H1 (cell line): ENCODE results near the gene KRT14. TPM values are rescaled to one million over a fixed set of nuclear protein-coding genes. Genes with fewer than 3 reads are reported as not detected.
A peak's percentile ranks its signal among the peaks of the same experiment; 100 is the strongest.

Source experiments
- BACH1 ChIP-seq: IDR thresholded peaks from 2 replicates; pipeline ENCODE4 v1.6.1; 2012; ENCODE audit warnings: low read length, improper control_type of control experiment
- BCL11A ChIP-seq, 2 experiments: IDR thresholded peaks; one replicate each; pipeline ENCODE4 v1.6.1; 2011; ENCODE audit warnings: low read depth in 2 of 2, low read length in 2 of 2, mild to moderate bottlenecking in 2 of 2
- CBX5 ChIP-seq: fragments of 300-800, 300-1000 bp; sonication (generic); IDR thresholded peaks from 2 replicates; pipeline ENCODE4 v1.7.1; 2016; ENCODE audit warnings: antibody characterized with exemption, low read length, low read depth
- FOSL1 ChIP-seq: IDR thresholded peaks from 2 replicates; pipeline ENCODE4 v1.6.1; 2011; ENCODE audit warnings: mild to moderate bottlenecking, low read depth, low read length, moderate library complexity; ENCODE audit not compliant: insufficient read depth
- JUND ChIP-seq: IDR thresholded peaks from 2 replicates; pipeline ENCODE4 v1.6.1; 2011; ENCODE audit warnings: mild to moderate bottlenecking, improper control_type of control experiment, low read length
- MAFK ChIP-seq: IDR thresholded peaks from 2 replicates; pipeline ENCODE4 v1.6.1; 2012; ENCODE audit warnings: low read depth, mild to moderate bottlenecking, improper control_type of control experiment, low read length
- RAD21 ChIP-seq, 2 experiments: IDR thresholded peaks in 1 of 2; conservative IDR thresholded peaks in 1 of 2; 2 replicates each; pipeline ENCODE4 v1.6.1; 2011; ENCODE audit warnings: low read depth in 2 of 2, low read length in 2 of 2, improper control_type of control experiment in 1 of 2, inconsistent platforms in 1 of 2, mild to moderate bottlenecking in 1 of 2, moderate library complexity in 1 of 2
- RXRA ChIP-seq: IDR thresholded peaks from 2 replicates; pipeline ENCODE4 v1.6.1; 2011; ENCODE audit warnings: low read depth, mild to moderate bottlenecking, low read length, moderate library complexity; ENCODE audit not compliant: insufficient read depth
- SAP30 ChIP-seq: fragments of 300-600 bp; sonication (generic); IDR thresholded peaks from 2 replicates; pipeline ENCODE4 v1.7.1; 2012; ENCODE audit warnings: low read length, moderate library complexity, mild to moderate bottlenecking, inconsistent platforms; ENCODE audit not compliant: insufficient read depth, insufficient replicate concordance
- SIRT6 ChIP-seq: IDR thresholded peaks from one replicate; pipeline ENCODE4 v1.7.1; 2012; ENCODE audit warnings: low read length, inconsistent platforms
- SP2 ChIP-seq: IDR thresholded peaks from 2 replicates; pipeline ENCODE4 v1.6.1; 2012; ENCODE audit warnings: mild to moderate bottlenecking, low read length, inconsistent platforms
- SP4 ChIP-seq: IDR thresholded peaks from 2 replicates; pipeline ENCODE4 v1.6.1; 2012; ENCODE audit warnings: low read length, inconsistent platforms
- SUZ12 ChIP-seq: fragments of 200-600 bp; sonication (generic); IDR thresholded peaks from 2 replicates; pipeline ENCODE4 v1.6.1; 2012; ENCODE audit warnings: mild to moderate bottlenecking, inconsistent platforms, low read length, moderate library complexity, mixed read lengths
- TBP ChIP-seq: IDR thresholded peaks from 2 replicates; pipeline ENCODE4 v1.6.1; 2011; ENCODE audit warnings: low read depth, low read length, improper control_type of control experiment
- ZNF274 ChIP-seq: IDR thresholded peaks from 2 replicates; pipeline ENCODE4 v1.7.0; 2012; ENCODE audit warnings: low read length, borderline replicate concordance; ENCODE audit errors: extremely low read depth
- polyA plus RNA-seq, 7 experiments: library from polyadenylated mRNA; depleted of rRNA in 3 of 7; stranded (reverse) in 5 of 7; unstranded in 2 of 7; fragments of >200 nt in 5 of 7; fragments of 200-250 nt in 2 of 7; gene quantifications; 1 replicate in 5 of 7; 2 replicates in 1 of 7; 4 replicates in 1 of 7; pipeline versions ENCODE4 v1.2.1 to v1.2.3, GENCODE V29; 2011 to 2013; ENCODE audit warnings: missing spikeins in 2 of 7, mixed read lengths in 2 of 7
- total RNA-seq: library from RNA; stranded (reverse); fragmentation: NEBNext Ultra II Directional; extraction: Animal tissue kit (Norgen Biotek cat#: 25700); gene quantifications from 2 replicates; pipeline ENCODE4 v1.2.1, GENCODE V29; 2021
- TF ChIP-seq, protein P1 (sequence below): IDR thresholded peaks from 2 replicates; pipeline ENCODE4 v1.6.1; 2011; ENCODE audit warnings: low read length, improper control_type of control experiment
- TF ChIP-seq, protein P2 (sequence below), 3 experiments: IDR thresholded peaks; 1 replicate in 2 of 3; 2 replicates in 1 of 3; pipeline versions ENCODE4 v1.5.1 to v1.6.1; 2011; ENCODE audit warnings: low read length in 3 of 3, mild to moderate bottlenecking in 3 of 3, inconsistent platforms in 2 of 3, low read depth in 1 of 3, moderate library complexity in 1 of 3; ENCODE audit not compliant: insufficient read depth in 1 of 3; ENCODE audit errors: control extremely low read depth in 1 of 3
- TF ChIP-seq, protein P3 (sequence below): IDR thresholded peaks from 2 replicates; pipeline ENCODE4 v1.6.1; 2012; ENCODE audit warnings: inconsistent platforms

Gene KRT14
- total and polyA plus RNA-seq, 2 of the 8 experiments (the other 6 are each of a cell fraction or from before 2014, with no cell fraction given) = 0.35 TPM; not detected in 1

DNA sequence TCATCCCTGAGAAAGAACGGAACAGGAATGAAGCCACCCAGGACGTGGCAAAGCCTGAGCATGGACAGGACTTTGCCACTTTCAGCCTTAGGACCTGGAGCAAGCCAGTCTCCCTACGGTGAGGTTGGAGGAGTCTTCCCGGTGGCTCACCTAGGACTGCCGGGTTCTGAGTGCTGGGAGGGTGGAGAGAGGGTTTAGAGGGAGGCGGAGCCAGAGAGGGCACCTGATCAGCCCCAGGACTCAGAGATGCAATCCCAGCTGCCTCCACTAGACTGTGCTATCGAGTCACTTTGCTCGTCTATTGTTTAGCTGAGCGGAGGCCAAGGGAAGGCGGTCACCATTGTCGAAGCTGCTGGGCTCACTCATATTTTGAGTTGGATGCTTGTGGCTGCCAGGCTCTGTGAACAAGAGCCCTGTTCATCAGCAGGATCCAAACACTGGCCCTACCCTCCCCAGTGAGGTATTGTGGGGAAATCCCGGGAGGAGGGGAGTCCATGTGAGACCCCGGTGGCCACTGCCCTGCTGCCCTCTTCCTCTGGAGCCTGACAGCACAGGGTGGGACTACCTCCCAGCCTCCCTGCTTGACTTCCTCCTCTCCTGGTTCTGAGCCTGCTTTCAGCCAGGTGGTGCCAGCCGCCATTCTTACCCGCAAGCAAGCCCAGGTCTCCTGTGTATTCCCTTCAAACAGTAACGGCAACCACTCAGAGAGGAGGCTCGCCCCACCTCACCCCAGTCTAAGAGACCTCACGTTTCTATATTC is 7.0 kb downstream of the KRT14 start (continued):
- TF ChIP-seq BACH1 = no peak
- peak; percentile 72; the same call in 1 of the 2 replicates for TF ChIP-seq TBP
- TF ChIP-seq SP2 = no peak
- no peak for TF ChIP-seq SUZ12
- no peak for TF ChIP-seq SIRT6
- no peak for TF ChIP-seq BCL11A (IDR thresholded peaks at IDR 0.05; ENCODE audit: low read depth in 2 of 2, low read length in 2 of 2)
- TF ChIP-seq ZNF274 = no peak
- TF ChIP-seq, protein P1, sequence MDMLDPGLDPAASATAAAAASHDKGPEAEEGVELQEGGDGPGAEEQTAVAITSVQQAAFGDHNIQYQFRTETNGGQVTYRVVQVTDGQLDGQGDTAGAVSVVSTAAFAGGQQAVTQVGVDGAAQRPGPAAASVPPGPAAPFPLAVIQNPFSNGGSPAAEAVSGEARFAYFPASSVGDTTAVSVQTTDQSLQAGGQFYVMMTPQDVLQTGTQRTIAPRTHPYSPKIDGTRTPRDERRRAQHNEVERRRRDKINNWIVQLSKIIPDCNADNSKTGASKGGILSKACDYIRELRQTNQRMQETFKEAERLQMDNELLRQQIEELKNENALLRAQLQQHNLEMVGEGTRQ = peak; percentile 76
- TF ChIP-seq RXRA = no peak
- TF ChIP-seq, protein P2, sequence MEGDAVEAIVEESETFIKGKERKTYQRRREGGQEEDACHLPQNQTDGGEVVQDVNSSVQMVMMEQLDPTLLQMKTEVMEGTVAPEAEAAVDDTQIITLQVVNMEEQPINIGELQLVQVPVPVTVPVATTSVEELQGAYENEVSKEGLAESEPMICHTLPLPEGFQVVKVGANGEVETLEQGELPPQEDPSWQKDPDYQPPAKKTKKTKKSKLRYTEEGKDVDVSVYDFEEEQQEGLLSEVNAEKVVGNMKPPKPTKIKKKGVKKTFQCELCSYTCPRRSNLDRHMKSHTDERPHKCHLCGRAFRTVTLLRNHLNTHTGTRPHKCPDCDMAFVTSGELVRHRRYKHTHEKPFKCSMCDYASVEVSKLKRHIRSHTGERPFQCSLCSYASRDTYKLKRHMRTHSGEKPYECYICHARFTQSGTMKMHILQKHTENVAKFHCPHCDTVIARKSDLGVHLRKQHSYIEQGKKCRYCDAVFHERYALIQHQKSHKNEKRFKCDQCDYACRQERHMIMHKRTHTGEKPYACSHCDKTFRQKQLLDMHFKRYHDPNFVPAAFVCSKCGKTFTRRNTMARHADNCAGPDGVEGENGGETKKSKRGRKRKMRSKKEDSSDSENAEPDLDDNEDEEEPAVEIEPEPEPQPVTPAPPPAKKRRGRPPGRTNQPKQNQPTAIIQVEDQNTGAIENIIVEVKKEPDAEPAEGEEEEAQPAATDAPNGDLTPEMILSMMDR (IDR thresholded peaks at IDR 0.05; ENCODE audit: control extremely low read depth in 1 of 3, insufficient read depth in 1 of 3, low read depth in 1 of 3, low read length in 3 of 3) = peak; percentile 85 to 99 (median 88)
- no peak for TF ChIP-seq SP4
- TF ChIP-seq FOSL1 = no peak
- no peak for TF ChIP-seq CBX5
- no peak for TF ChIP-seq MAFK
- no peak for TF ChIP-seq JUND
- TF ChIP-seq, protein P3, sequence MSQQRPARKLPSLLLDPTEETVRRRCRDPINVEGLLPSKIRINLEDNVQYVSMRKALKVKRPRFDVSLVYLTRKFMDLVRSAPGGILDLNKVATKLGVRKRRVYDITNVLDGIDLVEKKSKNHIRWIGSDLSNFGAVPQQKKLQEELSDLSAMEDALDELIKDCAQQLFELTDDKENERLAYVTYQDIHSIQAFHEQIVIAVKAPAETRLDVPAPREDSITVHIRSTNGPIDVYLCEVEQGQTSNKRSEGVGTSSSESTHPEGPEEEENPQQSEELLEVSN = no peak
- no peak for TF ChIP-seq SAP30
- peak; percentile 63 to 76 for TF ChIP-seq RAD21 (IDR thresholded peaks at IDR 0.05 in 1 of 2, conservative IDR thresholded peaks at IDR 0.05 in 1 of 2; ENCODE audit: low read depth in 2 of 2, low read length in 2 of 2)
- TF ChIP-seq, all 59 proteins: peak for 11
